H1 (cell line): ENCODE results near the gene TMEM114. TPM values are rescaled to one million over a fixed set of nuclear protein-coding genes. Genes with fewer than 3 reads are reported as not detected.
A peak's percentile ranks its signal among the peaks of the same experiment; 100 is the strongest.

ENCODE experiments used
- ASH2L ChIP-seq: fragments of 200-600, 300-600 bp; sonication (generic); IDR thresholded peaks from one replicate; pipeline ENCODE4 v1.7.1; 2017; ENCODE audit warnings: low read length
- BRCA1 ChIP-seq: IDR thresholded peaks from 2 replicates; pipeline ENCODE4 v1.6.1; 2012; ENCODE audit warnings: low read depth, low read length, improper control_type of control experiment
- CBX5 ChIP-seq: fragments of 300-800, 300-1000 bp; sonication (generic); IDR thresholded peaks from 2 replicates; pipeline ENCODE4 v1.7.1; 2016; ENCODE audit warnings: antibody characterized with exemption, low read length, low read depth
- CEBPB ChIP-seq: IDR thresholded peaks from 2 replicates; pipeline ENCODE4 v1.6.1; 2012; ENCODE audit warnings: low read depth, low read length
- CHD7 ChIP-seq: fragments of 300-600 bp; sonication (generic); IDR thresholded peaks from 2 replicates; pipeline ENCODE4 v1.7.1; 2012; ENCODE audit warnings: low read length, moderate library complexity, mild to moderate bottlenecking, inconsistent platforms; ENCODE audit not compliant: insufficient replicate concordance
- HDAC2 ChIP-seq, 2 experiments: fragments of 300-600 bp in 1 of 2; sonication (generic) in 1 of 2; IDR thresholded peaks; 2 replicates each; pipeline ENCODE4 v1.6.1; 2011 to 2012; ENCODE audit warnings: low read depth in 2 of 2, low read length in 2 of 2, mild to moderate bottlenecking in 2 of 2, moderate library complexity in 2 of 2, borderline replicate concordance in 1 of 2, inconsistent platforms in 1 of 2
- JUND ChIP-seq: IDR thresholded peaks from 2 replicates; pipeline ENCODE4 v1.6.1; 2011; ENCODE audit warnings: mild to moderate bottlenecking, improper control_type of control experiment, low read length
- POLR2AphosphoS5 ChIP-seq: IDR thresholded peaks from 2 replicates; pipeline ENCODE4 v1.6.1; 2011; ENCODE audit warnings: low read depth, low read length
- RXRA ChIP-seq: IDR thresholded peaks from 2 replicates; pipeline ENCODE4 v1.6.1; 2011; ENCODE audit warnings: low read depth, mild to moderate bottlenecking, low read length, moderate library complexity; ENCODE audit not compliant: insufficient read depth
- polyA plus RNA-seq, 7 experiments: library from polyadenylated mRNA; depleted of rRNA in 3 of 7; stranded (reverse) in 5 of 7; unstranded in 2 of 7; fragments of >200 nt in 5 of 7; fragments of 200-250 nt in 2 of 7; gene quantifications; 1 replicate in 5 of 7; 2 replicates in 1 of 7; 4 replicates in 1 of 7; pipeline versions ENCODE4 v1.2.1 to v1.2.3, GENCODE V29; 2011 to 2013; ENCODE audit warnings: missing spikeins in 2 of 7, mixed read lengths in 2 of 7
- total RNA-seq: library from RNA; stranded (reverse); fragmentation: NEBNext Ultra II Directional; extraction: Animal tissue kit (Norgen Biotek cat#: 25700); gene quantifications from 2 replicates; pipeline ENCODE4 v1.2.1, GENCODE V29; 2021
- TF ChIP-seq, protein P1 (sequence below): IDR thresholded peaks from 2 replicates; pipeline ENCODE4 v1.6.1; 2011; ENCODE audit warnings: low read depth, mild to moderate bottlenecking, low read length; ENCODE audit not compliant: insufficient read depth
- TF ChIP-seq, protein P2 (sequence below): IDR thresholded peaks from 2 replicates; pipeline ENCODE4 v1.6.1; 2012; ENCODE audit warnings: inconsistent platforms

TMEM114 gene
- total and polyA plus RNA-seq, 2 of the 8 experiments (the other 6 are each of a cell fraction or from before 2014, with no cell fraction given), result 1.6 to 2.9 TPM

DNA sequence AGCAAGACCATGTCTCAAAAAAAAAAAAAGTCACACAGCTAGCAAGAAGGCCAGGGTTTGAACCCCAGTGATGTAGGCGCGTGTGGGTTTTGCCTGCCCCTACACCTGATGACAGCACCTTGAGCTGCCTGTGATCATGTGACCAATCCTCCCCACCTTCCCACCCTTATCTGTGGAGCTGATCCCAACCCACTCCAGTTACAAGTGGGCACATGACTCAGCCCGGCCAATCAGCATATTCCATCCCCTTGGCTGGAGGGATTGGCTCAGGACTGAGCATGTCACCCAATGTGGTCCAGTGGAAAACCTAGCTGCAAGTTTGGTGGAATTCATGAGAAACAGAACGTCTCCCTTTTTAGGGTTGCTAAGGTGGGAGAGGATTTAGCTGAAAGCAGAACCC is 6.6 kb downstream of the TMEM114 start (continued):
- TF ChIP-seq CHD7, result no peak
- TF ChIP-seq RXRA, result no peak
- TF ChIP-seq, protein P1, sequence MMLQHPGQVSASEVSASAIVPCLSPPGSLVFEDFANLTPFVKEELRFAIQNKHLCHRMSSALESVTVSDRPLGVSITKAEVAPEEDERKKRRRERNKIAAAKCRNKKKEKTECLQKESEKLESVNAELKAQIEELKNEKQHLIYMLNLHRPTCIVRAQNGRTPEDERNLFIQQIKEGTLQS, result peak; percentile 43; the same call in 1 of the 2 replicates
- TF ChIP-seq, protein P2, sequence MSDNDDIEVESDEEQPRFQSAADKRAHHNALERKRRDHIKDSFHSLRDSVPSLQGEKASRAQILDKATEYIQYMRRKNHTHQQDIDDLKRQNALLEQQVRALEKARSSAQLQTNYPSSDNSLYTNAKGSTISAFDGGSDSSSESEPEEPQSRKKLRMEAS, result peak; percentile 38; the same call in 1 of the 2 replicates
- no peak for TF ChIP-seq CBX5
- TF ChIP-seq POLR2AphosphoS5, result no peak
- TF ChIP-seq HDAC2 (IDR thresholded peaks at IDR 0.05; ENCODE audit: borderline replicate concordance in 1 of 2, low read depth in 2 of 2, low read length in 2 of 2), result no peak
- no peak for TF ChIP-seq CEBPB
- no peak for TF ChIP-seq ASH2L
- TF ChIP-seq JUND, result no peak
- TF ChIP-seq BRCA1, result no peak
